ENCODE measurements around the gene NIT1. TPM values are rescaled to one million over a fixed set of nuclear protein-coding genes. Genes with fewer than 3 reads are reported as not detected.

NIT1 gene
- total and polyA plus RNA-seq, 2 of the 13 experiments (the other 11 are each of a cell fraction or from before 2014, with no cell fraction given): 22.7 to 31.0 TPM

GRCh38 chr1:161132410-161133219, 14.7 kb downstream of the NIT1 start, which contains the start of gene DEDD (continued):
- TF ChIP-seq, protein P1, sequence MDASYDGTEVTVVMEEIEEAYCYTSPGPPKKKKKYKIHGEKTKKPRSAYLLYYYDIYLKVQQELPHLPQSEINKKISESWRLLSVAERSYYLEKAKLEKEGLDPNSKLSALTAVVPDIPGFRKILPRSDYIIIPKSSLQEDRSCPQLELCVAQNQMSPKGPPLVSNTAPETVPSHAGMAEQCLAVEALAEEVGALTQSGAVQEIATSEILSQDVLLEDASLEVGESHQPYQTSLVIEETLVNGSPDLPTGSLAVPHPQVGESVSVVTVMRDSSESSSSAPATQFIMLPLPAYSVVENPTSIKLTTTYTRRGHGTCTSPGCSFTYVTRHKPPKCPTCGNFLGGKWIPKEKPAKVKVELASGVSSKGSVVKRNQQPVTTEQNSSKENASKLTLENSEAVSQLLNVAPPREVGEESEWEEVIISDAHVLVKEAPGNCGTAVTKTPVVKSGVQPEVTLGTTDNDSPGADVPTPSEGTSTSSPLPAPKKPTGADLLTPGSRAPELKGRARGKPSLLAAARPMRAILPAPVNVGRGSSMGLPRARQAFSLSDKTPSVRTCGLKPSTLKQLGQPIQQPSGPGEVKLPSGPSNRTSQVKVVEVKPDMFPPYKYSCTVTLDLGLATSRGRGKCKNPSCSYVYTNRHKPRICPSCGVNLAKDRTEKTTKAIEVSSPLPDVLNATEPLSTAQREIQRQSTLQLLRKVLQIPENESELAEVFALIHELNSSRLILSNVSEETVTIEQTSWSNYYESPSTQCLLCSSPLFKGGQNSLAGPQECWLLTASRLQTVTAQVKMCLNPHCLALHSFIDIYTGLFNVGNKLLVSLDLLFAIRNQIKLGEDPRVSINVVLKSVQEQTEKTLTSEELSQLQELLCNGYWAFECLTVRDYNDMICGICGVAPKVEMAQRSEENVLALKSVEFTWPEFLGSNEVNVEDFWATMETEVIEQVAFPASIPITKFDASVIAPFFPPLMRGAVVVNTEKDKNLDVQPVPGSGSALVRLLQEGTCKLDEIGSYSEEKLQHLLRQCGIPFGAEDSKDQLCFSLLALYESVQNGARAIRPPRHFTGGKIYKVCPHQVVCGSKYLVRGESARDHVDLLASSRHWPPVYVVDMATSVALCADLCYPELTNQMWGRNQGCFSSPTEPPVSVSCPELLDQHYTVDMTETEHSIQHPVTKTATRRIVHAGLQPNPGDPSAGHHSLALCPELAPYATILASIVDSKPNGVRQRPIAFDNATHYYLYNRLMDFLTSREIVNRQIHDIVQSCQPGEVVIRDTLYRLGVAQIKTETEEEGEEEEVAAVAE (CRISPR knock-in tag; IDR thresholded peaks at IDR 0.05; ENCODE audit: borderline replicate concordance): 0 out of 2 replicates have a peak, but pooled peaks have one; percentile 21
- peak; percentile 3; the same call in 1 of the 2 replicates for TF ChIP-seq SP5 (CRISPR knock-in tag; IDR thresholded peaks at IDR 0.05; ENCODE audit: borderline replicate concordance, low read depth)
- TF ChIP-seq ZNF136 (CRISPR knock-in tag; IDR thresholded peaks at IDR 0.05; ENCODE audit: low read depth): no peak
- peak; percentile 49; the same call in 1 of the 2 replicates for TF ChIP-seq GATAD2A (CRISPR knock-in tag; IDR thresholded peaks at IDR 0.05)
- TF ChIP-seq ZNF414 (CRISPR knock-in tag; IDR thresholded peaks at IDR 0.05): no peak
- peak; percentile 48; the same call in 1 of the 2 replicates for TF ChIP-seq NFIC (IDR thresholded peaks at IDR 0.05; ENCODE audit: low read length)
- peak in 1 of 2 experiments; percentile 54; a peak in 2 of 4 replicates for TF ChIP-seq HMGXB4 (CRISPR knock-in tag; IDR thresholded peaks at IDR 0.05; ENCODE audit: borderline replicate concordance in 1 of 2, low read depth in 1 of 2)
- peak; percentile 28; the same call in 1 of the 2 replicates for TF ChIP-seq MXD4 (CRISPR knock-in tag; IDR thresholded peaks at IDR 0.05)
- TF ChIP-seq KDM2A (CRISPR knock-in tag; IDR thresholded peaks at IDR 0.05; ENCODE audit: borderline replicate concordance, low read depth): 0 out of 2 replicates have a peak, but pooled peaks have one; percentile 26
- TF ChIP-seq, protein P2, sequence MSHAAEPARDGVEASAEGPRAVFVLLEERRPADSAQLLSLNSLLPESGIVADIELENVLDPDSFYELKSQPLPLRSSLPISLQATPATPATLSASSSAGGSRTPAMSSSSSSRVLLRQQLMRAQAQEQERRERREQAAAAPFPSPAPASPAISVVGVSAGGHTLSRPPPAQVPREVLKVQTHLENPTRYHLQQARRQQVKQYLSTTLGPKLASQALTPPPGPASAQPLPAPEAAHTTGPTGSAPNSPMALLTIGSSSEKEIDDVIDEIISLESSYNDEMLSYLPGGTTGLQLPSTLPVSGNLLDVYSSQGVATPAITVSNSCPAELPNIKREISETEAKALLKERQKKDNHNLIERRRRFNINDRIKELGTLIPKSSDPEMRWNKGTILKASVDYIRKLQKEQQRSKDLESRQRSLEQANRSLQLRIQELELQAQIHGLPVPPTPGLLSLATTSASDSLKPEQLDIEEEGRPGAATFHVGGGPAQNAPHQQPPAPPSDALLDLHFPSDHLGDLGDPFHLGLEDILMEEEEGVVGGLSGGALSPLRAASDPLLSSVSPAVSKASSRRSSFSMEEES (CRISPR knock-in tag; IDR thresholded peaks at IDR 0.05): 0 out of 2 replicates have a peak, but pooled peaks have one; percentile 3
- peak; percentile 84 for TF ChIP-seq HNRNPK (IDR thresholded peaks at IDR 0.05; ENCODE audit: low read depth, low read length, poor library complexity, severe bottlenecking)
- TF ChIP-seq, protein P3, sequence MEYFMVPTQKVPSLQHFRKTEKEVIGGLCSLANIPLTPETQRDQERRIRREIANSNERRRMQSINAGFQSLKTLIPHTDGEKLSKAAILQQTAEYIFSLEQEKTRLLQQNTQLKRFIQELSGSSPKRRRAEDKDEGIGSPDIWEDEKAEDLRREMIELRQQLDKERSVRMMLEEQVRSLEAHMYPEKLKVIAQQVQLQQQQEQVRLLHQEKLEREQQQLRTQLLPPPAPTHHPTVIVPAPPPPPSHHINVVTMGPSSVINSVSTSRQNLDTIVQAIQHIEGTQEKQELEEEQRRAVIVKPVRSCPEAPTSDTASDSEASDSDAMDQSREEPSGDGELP (IDR thresholded peaks at IDR 0.05; ENCODE audit: borderline replicate concordance, low read depth): peak; percentile 69; the same call in 1 of the 2 replicates
